GM12878 (cell line): ENCODE data around the gene CLEC6A.
"Not testable (repeated sequence)": the region's sequence is repeated elsewhere in the genome, so short reads cannot be mapped to it uniquely, and the experiment has no call there.

ENCODE experiments used
- BCL3 ChIP-seq: IDR thresholded peaks from 2 replicates; pipeline ENCODE4 v1.6.1; 2011; ENCODE audit warnings: borderline replicate concordance, low read depth, mild to moderate bottlenecking, moderate library complexity, low read length; ENCODE audit not compliant: insufficient read depth, poor library complexity, severe bottlenecking
- BHLHE40 ChIP-seq, 2 experiments: fragments of 450-650 bp in 1 of 2; IDR thresholded peaks; 2 replicates each; pipeline ENCODE4 v1.6.1; 2011 to 2017; ENCODE audit warnings: low read depth in 2 of 2, borderline replicate concordance in 1 of 2, improper control_type of control experiment in 1 of 2, low read length in 1 of 2, mild to moderate bottlenecking in 1 of 2
- BMI1 ChIP-seq: fragments of 450-650 bp; IDR thresholded peaks from 2 replicates; pipeline ENCODE4 v1.6.1; 2016; ENCODE audit warnings: mild to moderate bottlenecking, moderate library complexity, borderline replicate concordance
- CTCF ChIP-seq, 3 experiments: IDR thresholded peaks in 2 of 3; conservative IDR thresholded peaks in 1 of 3; 2 replicates each; pipeline ENCODE4 v1.5.1; 2011; ENCODE audit warnings: low read depth in 3 of 3, low read length in 3 of 3, mild to moderate bottlenecking in 3 of 3, control low read depth in 2 of 3, moderate library complexity in 2 of 3, inconsistent platforms in 1 of 3, mixed read lengths in 1 of 3; ENCODE audit not compliant: control insufficient read depth in 2 of 3, insufficient read depth in 1 of 3; ENCODE audit errors: extremely low read depth in 1 of 3
- FOS ChIP-seq: IDR thresholded peaks from 3 replicates; pipeline ENCODE4 v1.6.1; 2011; ENCODE audit warnings: borderline replicate concordance; ENCODE audit not compliant: insufficient read length; ENCODE audit errors: extremely low read depth
- FOXM1 ChIP-seq: IDR thresholded peaks from 2 replicates; pipeline ENCODE4 v1.6.1; 2012; ENCODE audit warnings: low read depth, mild to moderate bottlenecking, inconsistent platforms, low read length, moderate library complexity
- MAX ChIP-seq: IDR thresholded peaks from 2 replicates; pipeline ENCODE4 v1.6.1; 2012; ENCODE audit warnings: low read depth, low read length, improper control_type of control experiment
- MEF2A ChIP-seq: IDR thresholded peaks from 2 replicates; pipeline ENCODE4 v1.6.1; 2011; ENCODE audit warnings: low read depth, mild to moderate bottlenecking, low read length, moderate library complexity; ENCODE audit not compliant: insufficient read depth
- NFYB ChIP-seq: IDR thresholded peaks from 2 replicates; pipeline ENCODE4 v1.6.1; 2011; ENCODE audit warnings: low read depth, mild to moderate bottlenecking, low read length, improper control_type of control experiment, moderate library complexity; ENCODE audit not compliant: insufficient read depth
- PBX3 ChIP-seq: IDR thresholded peaks from 2 replicates; pipeline ENCODE4 v1.6.1; 2011; ENCODE audit warnings: mild to moderate bottlenecking, low read depth, low read length, moderate library complexity; ENCODE audit not compliant: insufficient replicate concordance
- POLR2AphosphoS5 ChIP-seq: IDR thresholded peaks from 2 replicates; pipeline ENCODE4 v1.6.1; 2011; ENCODE audit warnings: mild to moderate bottlenecking, low read length, inconsistent platforms
- RFX5 ChIP-seq: IDR thresholded peaks from 2 replicates; pipeline ENCODE4 v1.6.1; 2011; ENCODE audit warnings: low read depth, low read length, improper control_type of control experiment
- SRF ChIP-seq, 2 experiments: IDR thresholded peaks; 2 replicates each; pipeline ENCODE4 v1.6.1; 2011; ENCODE audit warnings: low read depth in 2 of 2, low read length in 2 of 2, mild to moderate bottlenecking in 1 of 2, moderate library complexity in 1 of 2
- STAT3 ChIP-seq: IDR thresholded peaks from 2 replicates; pipeline ENCODE4 v1.6.1; 2011; ENCODE audit warnings: low read depth, low read length, improper control_type of control experiment

GRCh38 chr12:8444536-8445278 lies 11.1 kb upstream of the CLEC6A start:
- not testable (repeated sequence) for TF ChIP-seq PBX3; NFYB; SRF (IDR thresholded peaks at IDR 0.05; ENCODE audit: low read depth in 2 of 2, low read length in 2 of 2); MAX; FOS; FOXM1; CTCF (IDR thresholded peaks at IDR 0.05 in 2 of 3, conservative IDR thresholded peaks at IDR 0.05 in 1 of 3; ENCODE audit: control insufficient read depth in 2 of 3, extremely low read depth in 1 of 3, insufficient read depth in 1 of 3, low read depth in 3 of 3, low read length in 3 of 3); MEF2A; BMI1; BCL3; POLR2AphosphoS5; BHLHE40 (IDR thresholded peaks at IDR 0.05; ENCODE audit: borderline replicate concordance in 1 of 2, low read depth in 2 of 2, low read length in 1 of 2); RFX5; STAT3
